Esophagus squamous epithelium (tissue), 4 donors: ENCODE data around the gene CXCR5.

ENCODE experiments used
- CTCF ChIP-seq, 6 experiments: fragments of 450-650 bp in 4 of 6; fragments of 200-600 bp in 2 of 6; sonication (generic) in 2 of 6; IDR thresholded peaks; one replicate each; pipeline ENCODE4 v1.5.1; 2016 to 2019; ENCODE audit warnings: antibody characterized with exemption in 6 of 6, mild to moderate bottlenecking in 4 of 6, moderate library complexity in 4 of 6
- POLR2A ChIP-seq, 4 donors: fragments of 450-650 bp; IDR thresholded peaks; one replicate each; pipeline ENCODE4 v1.6.1; 2017; ENCODE audit warnings: antibody characterized with exemption in 4 of 4, mild to moderate bottlenecking in 4 of 4, moderate library complexity in 3 of 4

- no peak for TF ChIP-seq CTCF (IDR thresholded peaks at IDR 0.05)
- no peak for TF ChIP-seq POLR2A (IDR thresholded peaks at IDR 0.05)
These were observed 7.4 kb upstream of the CXCR5 start for GRCh38 chr11:118876286-118876685.
